RPMI8226 (cell line): ENCODE measurements around the gene TREX2.
"Not testable (repeated sequence)": the region's sequence is repeated elsewhere in the genome, so short reads cannot be mapped to it uniquely, and the experiment has no call there.

ENCODE experiments used
- DNase-seq: peaks from one replicate; pipeline ENCODE4 v3.0.0-alpha.2; 2015

Gene TREX2

GRCh38 chrX:153406011-153406410 lies 39.8 kb downstream of the TREX2 start:
- no peak for DNase-seq

GRCh38 chrX:153405426-153405825 lies 40.4 kb downstream of the TREX2 start:
- DNase-seq = no peak

- DNase-seq = not testable (repeated sequence)
Measured at GRCh38 chrX:153404333-153404732, 41.5 kb downstream of the TREX2 start.

GRCh38 chrX:153401133-153401764 lies 44.6 kb downstream of the TREX2 start, which contains the start of gene PNMA6E:
TSS of gene PNMA6E (minus strand) at chrX:153401350. CDS start at chrX:153398849, 2,501 bp downstream.
- DNase-seq = no peak

- peak; percentile 72 for DNase-seq
Measured at GRCh38 chrX:153400146-153401132, 45.4 kb downstream of the TREX2 start.

GRCh38 chrX:153398275-153398960 lies 47.4 kb downstream of the TREX2 start:
- no peak for DNase-seq

GRCh38 chrX:153397256-153397960 lies 48.4 kb downstream of the TREX2 start:
- no peak for DNase-seq

GRCh38 chrX:153396320-153397195 lies 49.3 kb downstream of the TREX2 start:
- no peak for DNase-seq

GRCh38 chrX:153395613-153396319 lies 50.1 kb downstream of the TREX2 start:
- DNase-seq = no peak

- no peak for DNase-seq
Measured at GRCh38 chrX:153394612-153395011, 51.2 kb downstream of the TREX2 start.
